ENCODE data around the gene WNT8B. TPM values are rescaled to one million over a fixed set of nuclear protein-coding genes. Genes with fewer than 3 reads are reported as not detected.

Gene WNT8B
- polyA plus RNA-seq, 1 donor from 2014 or later, result 0.37 TPM

DNA sequence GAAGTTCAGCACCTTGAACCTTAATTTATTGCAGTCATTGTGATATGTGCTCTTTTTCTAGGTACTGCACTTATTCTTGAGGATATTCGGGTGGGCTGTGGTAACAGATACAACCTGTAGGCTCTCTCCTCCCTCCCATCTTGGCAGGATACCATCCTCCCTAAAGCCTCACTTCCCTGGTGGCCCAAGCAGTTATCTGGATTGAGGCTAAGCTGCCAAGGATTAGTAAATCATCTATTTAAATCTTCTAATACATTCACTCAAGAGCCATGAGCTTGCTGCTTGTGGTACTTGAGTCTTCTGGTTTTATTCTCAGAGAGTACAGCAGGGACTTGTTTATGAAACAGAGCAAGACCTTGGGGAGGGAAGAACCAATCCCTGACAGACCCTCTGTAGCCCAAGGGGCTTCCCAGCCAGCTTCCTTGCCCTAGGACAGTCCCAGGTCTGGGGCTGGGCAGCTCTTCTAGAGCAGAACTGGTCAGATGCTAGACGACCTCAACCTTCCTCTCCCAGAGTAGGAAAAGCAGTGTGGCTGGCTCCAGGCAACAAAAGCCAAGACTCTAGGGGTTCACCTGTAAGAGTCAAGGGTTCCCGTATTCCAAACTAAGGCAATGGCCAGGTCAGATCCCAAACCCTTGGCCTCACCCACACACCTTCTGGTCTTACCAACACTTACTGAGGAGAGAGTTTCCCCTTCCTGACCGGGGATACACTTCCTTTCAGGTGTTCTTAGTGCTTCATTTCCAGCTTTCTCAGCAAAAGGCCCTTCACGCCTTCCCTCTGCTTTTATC, 21.3 kb downstream of the WNT8B start:
- Histone ChIP-seq H3K4me3 (ENCODE audit: low read length) (no peak overlapping the region), H3K27ac (ENCODE audit: low read length) (no peak overlapping the region), H3K9me2 (ENCODE audit: insufficient read depth, low read length) (no peaks in the 10 kb centered on the region), H3K9me3 (ENCODE audit: low read length) (no peaks in the 10 kb centered on the region), H3K9ac (ENCODE audit: low read length) (no peak overlapping the region), H3K27me3 (ENCODE audit: insufficient read depth, low read depth, low read length) (peaks cover 95% of the 10 kb centered on the region), H3K4me2 (ENCODE audit: low read length) (no peak overlapping the region), H3F3A (ENCODE audit: insufficient read depth, low read length, poor library complexity, severe bottlenecking) (no peaks in the 10 kb centered on the region), H2AFZ (ENCODE audit: low read depth, low read length) (no peak overlapping the region), H4K20me1 (ENCODE audit: insufficient read depth) (no peaks in the 10 kb centered on the region), H3K79me2 (replicated peaks; ENCODE audit: insufficient read depth, low read length) (no peaks in the 10 kb centered on the region), H3K36me3 (ENCODE audit: insufficient read depth, low read length) (peaks cover 17% of the 10 kb centered on the region)
- TF ChIP-seq, protein P1, sequence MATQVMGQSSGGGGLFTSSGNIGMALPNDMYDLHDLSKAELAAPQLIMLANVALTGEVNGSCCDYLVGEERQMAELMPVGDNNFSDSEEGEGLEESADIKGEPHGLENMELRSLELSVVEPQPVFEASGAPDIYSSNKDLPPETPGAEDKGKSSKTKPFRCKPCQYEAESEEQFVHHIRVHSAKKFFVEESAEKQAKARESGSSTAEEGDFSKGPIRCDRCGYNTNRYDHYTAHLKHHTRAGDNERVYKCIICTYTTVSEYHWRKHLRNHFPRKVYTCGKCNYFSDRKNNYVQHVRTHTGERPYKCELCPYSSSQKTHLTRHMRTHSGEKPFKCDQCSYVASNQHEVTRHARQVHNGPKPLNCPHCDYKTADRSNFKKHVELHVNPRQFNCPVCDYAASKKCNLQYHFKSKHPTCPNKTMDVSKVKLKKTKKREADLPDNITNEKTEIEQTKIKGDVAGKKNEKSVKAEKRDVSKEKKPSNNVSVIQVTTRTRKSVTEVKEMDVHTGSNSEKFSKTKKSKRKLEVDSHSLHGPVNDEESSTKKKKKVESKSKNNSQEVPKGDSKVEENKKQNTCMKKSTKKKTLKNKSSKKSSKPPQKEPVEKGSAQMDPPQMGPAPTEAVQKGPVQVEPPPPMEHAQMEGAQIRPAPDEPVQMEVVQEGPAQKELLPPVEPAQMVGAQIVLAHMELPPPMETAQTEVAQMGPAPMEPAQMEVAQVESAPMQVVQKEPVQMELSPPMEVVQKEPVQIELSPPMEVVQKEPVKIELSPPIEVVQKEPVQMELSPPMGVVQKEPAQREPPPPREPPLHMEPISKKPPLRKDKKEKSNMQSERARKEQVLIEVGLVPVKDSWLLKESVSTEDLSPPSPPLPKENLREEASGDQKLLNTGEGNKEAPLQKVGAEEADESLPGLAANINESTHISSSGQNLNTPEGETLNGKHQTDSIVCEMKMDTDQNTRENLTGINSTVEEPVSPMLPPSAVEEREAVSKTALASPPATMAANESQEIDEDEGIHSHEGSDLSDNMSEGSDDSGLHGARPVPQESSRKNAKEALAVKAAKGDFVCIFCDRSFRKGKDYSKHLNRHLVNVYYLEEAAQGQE (IDR thresholded peaks at IDR 0.05; ENCODE audit: borderline replicate concordance), result no peak
- TF ChIP-seq CTCF (IDR thresholded peaks at IDR 0.05; ENCODE audit: poor library complexity, severe bottlenecking) (no peak), SMC3 (conservative IDR thresholded peaks at IDR 0.05; ENCODE audit: poor library complexity) (no peak), TAF1 (IDR thresholded peaks at IDR 0.05; ENCODE audit: low read depth) (no peak), POLR2AphosphoS5 (IDR thresholded peaks at IDR 0.05) (no peak), EP300 (conservative IDR thresholded peaks at IDR 0.05; ENCODE audit: poor library complexity, severe bottlenecking) (no peak), MXI1 (conservative IDR thresholded peaks at IDR 0.05; ENCODE audit: poor library complexity, severe bottlenecking) (no peak), RAD21 (conservative IDR thresholded peaks at IDR 0.05) (no peak), EZH2 (IDR thresholded peaks at IDR 0.05; ENCODE audit: borderline replicate concordance, insufficient read depth, low read length, poor library complexity, severe bottlenecking) (no peak)

- no peaks in the 10 kb centered on the region for H4K20me1 ChIP-seq (ENCODE audit: insufficient read depth)
- TF ChIP-seq POLR2AphosphoS5 (IDR thresholded peaks at IDR 0.05) (no peak), EP300 (conservative IDR thresholded peaks at IDR 0.05; ENCODE audit: poor library complexity, severe bottlenecking) (no peak), SMC3 (conservative IDR thresholded peaks at IDR 0.05; ENCODE audit: poor library complexity) (no peak), CTCF (IDR thresholded peaks at IDR 0.05; ENCODE audit: poor library complexity, severe bottlenecking) (no peak)
- no peak overlapping the region for H2AFZ ChIP-seq (ENCODE audit: low read depth, low read length)
- H3K79me2 ChIP-seq (replicated peaks; ENCODE audit: insufficient read depth, low read length), result no peaks in the 10 kb centered on the region
- H3K27me3 ChIP-seq (ENCODE audit: insufficient read depth, low read depth, low read length), result peaks cover 94% of the 10 kb centered on the region
- H3K9me2 ChIP-seq (ENCODE audit: insufficient read depth, low read length), result no peaks in the 10 kb centered on the region
- H3F3A ChIP-seq (ENCODE audit: insufficient read depth, low read length, poor library complexity, severe bottlenecking), result no peaks in the 10 kb centered on the region
- H3K9ac ChIP-seq (ENCODE audit: low read length), result no peak overlapping the region
- H3K4me2 ChIP-seq (ENCODE audit: low read length), result no peak overlapping the region
- no peaks in the 10 kb centered on the region for H3K9me3 ChIP-seq (ENCODE audit: low read length)
- H3K4me3 ChIP-seq (ENCODE audit: low read length), result no peak overlapping the region
- peaks cover 24% of the 10 kb centered on the region for H3K36me3 ChIP-seq (ENCODE audit: insufficient read depth, low read length)
- no peak overlapping the region for H3K27ac ChIP-seq (ENCODE audit: low read length)
These were observed 22.6 kb downstream of the WNT8B start for GRCh38 chr10:100485366-100485765.
